HG02981 (cell line): Measurements from ENCODE around the gene PPARGC1A.

Experiments
- ATAC-seq: cut with Tn5 transposase; IDR thresholded peaks from one replicate; pipeline ENCODE4 v1.9.1; 2021; ENCODE audit warnings: mild to moderate bottlenecking, moderate library complexity; ENCODE audit not compliant: unreplicated experiment

Gene PPARGC1A

GRCh38 chr4:23881674-23882337 lies 8.0 kb downstream of the PPARGC1A start:
- no peak for ATAC-seq

- no peak for ATAC-seq
Measured at GRCh38 chr4:23881052-23881501, 8.8 kb downstream of the PPARGC1A start.

- no peak for ATAC-seq
Measured at GRCh38 chr4:23878912-23879732, 10.7 kb downstream of the PPARGC1A start.

- no peak for ATAC-seq
Measured at GRCh38 chr4:23878246-23878891, 11.5 kb downstream of the PPARGC1A start.

GRCh38 chr4:23877758-23878229 lies 12.1 kb downstream of the PPARGC1A start:
- ATAC-seq: no peak

- no peak for ATAC-seq
Measured at GRCh38 chr4:23876418-23877089, 13.3 kb downstream of the PPARGC1A start.

GRCh38 chr4:23875317-23875716 lies 14.5 kb downstream of the PPARGC1A start:
- ATAC-seq: no peak

GRCh38 chr4:23874536-23874901 lies 15.3 kb downstream of the PPARGC1A start:
- ATAC-seq: no peak

GRCh38 chr4:23873717-23874535 lies 15.9 kb downstream of the PPARGC1A start:
- ATAC-seq: no peak

- no peak for ATAC-seq
Measured at GRCh38 chr4:23871426-23871825, 18.4 kb downstream of the PPARGC1A start.

- no peak for ATAC-seq
Measured at GRCh38 chr4:23866450-23867075, 23.3 kb downstream of the PPARGC1A start.

GRCh38 chr4:23861897-23862296 lies 27.9 kb downstream of the PPARGC1A start:
- no peak for ATAC-seq

- no peak for ATAC-seq
Measured at GRCh38 chr4:23860919-23861318, 28.9 kb downstream of the PPARGC1A start.

GRCh38 chr4:23857367-23857959 lies 32.4 kb downstream of the PPARGC1A start:
- ATAC-seq: no peak

GRCh38 chr4:23856630-23857029 lies 33.2 kb downstream of the PPARGC1A start:
- ATAC-seq: no peak

- no peak for ATAC-seq
Measured at GRCh38 chr4:23855912-23856605, 33.8 kb downstream of the PPARGC1A start.

- no peak for ATAC-seq
Measured at GRCh38 chr4:23853986-23854660, 35.7 kb downstream of the PPARGC1A start.

- no peak for ATAC-seq
Measured at GRCh38 chr4:23851464-23851863, 38.4 kb downstream of the PPARGC1A start.
